Fibroblast of skin of right quadriceps (primary cell): Measurements from ENCODE around the gene OLR1.

Experiments used
- DNase-seq: peaks from one replicate; pipeline ENCODE4 v3.0.0-alpha.2; 2013

Gene OLR1

DNA sequence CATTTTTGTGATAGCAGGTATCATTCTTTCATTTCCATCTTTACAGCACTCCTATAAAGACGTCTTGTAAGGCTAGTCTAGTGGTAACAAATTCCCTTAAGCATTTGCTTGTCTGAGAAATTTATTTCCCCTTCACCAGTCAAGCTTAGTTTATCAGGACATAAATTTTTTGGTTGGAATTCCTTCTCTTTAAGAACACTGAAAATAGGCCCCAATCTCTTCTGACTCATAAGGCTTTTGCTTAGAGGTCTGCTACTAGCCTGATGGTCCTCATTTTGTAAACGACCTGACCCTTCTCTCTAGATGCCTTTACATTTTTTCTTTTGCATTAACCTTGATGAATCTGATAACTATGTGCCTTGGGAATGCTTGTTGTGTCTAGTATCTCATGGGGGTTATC is 20.3 kb downstream of the OLR1 start:
- peak; percentile 59 for DNase-seq

DNA sequence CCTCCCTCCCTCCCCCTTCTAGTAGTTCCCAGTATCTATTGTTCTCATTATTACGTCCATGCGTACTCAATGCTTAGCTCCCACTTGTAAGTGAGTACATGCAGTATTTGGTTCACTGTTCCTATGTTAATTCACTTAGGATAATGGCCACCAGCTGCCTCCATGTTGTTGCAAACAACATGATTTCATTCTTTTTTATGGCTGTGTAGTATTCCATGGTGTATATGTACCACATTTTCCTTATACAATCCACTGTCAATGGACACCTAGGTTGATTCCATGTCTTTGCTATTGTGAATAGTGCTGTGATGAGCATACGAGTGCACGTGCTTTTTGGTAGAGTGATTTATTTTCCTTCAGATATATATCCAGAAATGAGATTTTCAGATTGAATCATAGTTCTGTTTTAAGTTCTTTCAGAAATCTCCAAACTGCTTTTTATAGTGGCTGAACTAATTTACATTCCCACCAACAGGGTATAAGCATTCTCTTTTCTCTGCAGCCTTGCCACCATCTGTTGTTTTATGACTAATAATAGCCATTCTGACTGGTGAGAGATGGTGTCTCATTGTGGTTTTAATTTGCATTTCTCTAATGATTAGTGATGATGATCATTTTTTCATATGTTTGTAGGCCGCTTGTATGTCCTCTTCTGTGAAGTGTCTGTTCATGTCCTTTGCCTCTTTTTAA is 24.1 kb downstream of the OLR1 start:
- DNase-seq = peak; percentile 10

DNA sequence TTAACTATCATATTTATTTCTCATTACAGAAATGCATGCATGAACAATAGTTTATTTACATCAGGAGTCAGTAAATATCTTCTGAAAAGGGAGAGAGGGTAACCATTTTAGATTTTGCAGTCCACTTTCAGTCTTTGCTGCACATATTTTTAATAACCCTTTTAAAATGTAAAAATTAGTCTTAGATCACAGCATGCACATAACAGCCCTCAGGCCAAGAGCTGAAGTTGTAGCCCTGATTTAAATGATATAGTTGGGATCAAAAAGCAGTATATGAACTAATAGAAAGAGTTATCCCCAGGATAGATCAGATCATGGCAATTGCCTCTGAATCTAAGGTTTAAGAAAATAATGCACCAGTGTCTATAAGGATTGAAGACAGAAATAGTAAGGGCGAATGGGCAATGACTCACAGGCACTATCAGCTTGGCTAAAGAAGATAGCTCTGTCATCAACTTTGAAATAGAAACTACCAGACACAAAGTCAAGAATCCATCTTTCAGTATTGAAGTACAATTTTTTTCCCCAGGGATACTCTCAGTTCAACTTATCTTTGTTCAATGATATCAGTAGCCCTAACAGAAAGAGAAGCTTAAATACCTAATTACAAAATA is 28.8 kb downstream of the OLR1 start:
- DNase-seq = peak; percentile 12

- DNase-seq = peak; percentile 61
Measured at GRCh38 chr12:10140001-10140400, 31.9 kb downstream of the OLR1 start.

- peak; percentile 16 for DNase-seq
Measured at GRCh38 chr12:10136637-10137205, 35.2 kb downstream of the OLR1 start.

- no peak for DNase-seq
Measured at GRCh38 chr12:10135126-10135525, 36.8 kb downstream of the OLR1 start.

- no peak for DNase-seq
Measured at GRCh38 chr12:10132850-10133370, 39.0 kb downstream of the OLR1 start.

- DNase-seq = no peak
Measured at GRCh38 chr12:10131111-10131690, 40.7 kb downstream of the OLR1 start.

DNA sequence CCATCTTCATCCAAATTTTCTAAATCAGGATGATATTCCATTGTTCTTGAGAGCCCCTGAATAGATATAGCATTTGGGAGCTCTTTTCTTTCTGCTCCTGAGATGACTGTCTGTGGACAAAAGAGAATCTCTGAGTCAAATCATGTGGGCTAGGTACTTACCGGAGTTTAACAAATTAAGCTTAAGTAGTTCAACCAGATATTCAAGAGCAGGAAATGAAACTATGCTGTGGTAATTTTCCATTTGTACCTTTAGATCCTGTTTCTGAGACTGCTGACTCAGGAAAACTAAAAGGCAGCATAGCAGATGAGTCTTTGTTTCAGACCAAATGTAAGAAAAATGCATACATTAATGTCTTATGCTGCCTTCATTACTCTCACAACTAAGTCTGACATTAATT is 41.9 kb downstream of the OLR1 start, which contains the start of gene CLEC7A:
TSS of gene CLEC7A (minus strand) at position 158 of the 400 bp plus-strand sequence. CDS start at position 41, 117 bp downstream.
- no peak for DNase-seq

DNA sequence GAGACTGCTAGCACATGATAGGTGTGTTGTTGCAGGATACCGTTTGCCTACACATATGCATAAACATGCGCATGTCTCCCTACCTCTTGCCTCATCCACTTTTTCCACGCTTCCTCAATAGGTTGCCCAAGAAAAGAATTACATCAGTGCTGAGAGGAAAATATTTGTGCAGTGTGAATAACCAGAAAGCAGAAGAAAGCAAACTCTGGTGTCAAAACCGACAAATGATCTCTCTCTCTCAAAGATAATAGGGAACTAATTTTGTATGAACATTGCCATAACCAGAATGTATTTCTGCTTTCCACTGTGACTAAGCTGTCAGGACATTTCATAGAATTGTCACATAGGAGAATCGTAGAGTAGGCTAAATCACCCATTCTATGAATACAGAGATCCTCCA is 43.2 kb downstream of the OLR1 start:
- DNase-seq = no peak

GRCh38 chr12:10126413-10126812 is 45.5 kb downstream of the OLR1 start:
- DNase-seq = no peak

DNA sequence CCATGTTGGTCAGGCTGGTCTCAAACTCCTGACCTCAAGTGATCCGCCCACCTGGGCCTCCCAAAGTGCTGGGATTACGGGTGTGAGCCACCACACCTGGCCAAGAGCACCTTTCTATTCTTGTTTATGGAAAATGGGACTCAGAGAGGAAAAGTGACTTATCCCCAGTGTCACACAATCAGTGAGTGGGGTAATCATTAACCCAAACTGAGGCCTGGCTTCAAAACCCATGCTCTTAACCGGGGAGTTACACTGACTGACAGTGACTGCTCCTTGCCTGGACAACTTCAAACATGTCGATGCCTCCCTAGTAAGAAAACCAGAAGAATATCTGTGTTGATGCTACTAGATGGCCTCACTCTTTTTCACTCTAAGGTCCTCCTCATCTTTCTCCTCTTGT is 49.2 kb downstream of the OLR1 start:
- no peak for DNase-seq

GRCh38 chr12:10121278-10121677 is 50.7 kb downstream of the OLR1 start:
- DNase-seq = no peak

GRCh38 chr12:10119066-10119465 is 52.9 kb downstream of the OLR1 start:
- no peak for DNase-seq

GRCh38 chr12:10115890-10116289 is 56.0 kb downstream of the OLR1 start:
- DNase-seq = no peak

GRCh38 chr12:10115311-10115710 is 56.6 kb downstream of the OLR1 start:
- DNase-seq = no peak

DNA sequence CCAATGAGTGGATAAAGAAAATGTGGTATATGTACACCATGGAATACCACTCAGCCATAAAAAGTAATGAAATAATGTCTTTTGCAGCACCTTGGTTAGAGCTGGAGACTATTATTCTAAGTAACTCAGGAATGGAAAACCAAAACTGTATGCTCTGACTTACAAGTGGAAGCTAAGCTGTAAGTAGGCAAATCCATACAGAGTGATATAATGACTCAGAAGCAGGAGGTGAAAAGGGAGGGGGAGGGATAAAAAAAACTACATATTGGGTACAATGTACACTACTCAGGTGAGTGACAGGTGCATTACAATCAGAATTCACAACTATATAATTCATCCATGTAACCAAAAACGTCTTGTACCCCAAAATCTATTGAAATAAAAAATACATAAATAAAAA is 58.0 kb downstream of the OLR1 start:
- DNase-seq = no peak

DNA sequence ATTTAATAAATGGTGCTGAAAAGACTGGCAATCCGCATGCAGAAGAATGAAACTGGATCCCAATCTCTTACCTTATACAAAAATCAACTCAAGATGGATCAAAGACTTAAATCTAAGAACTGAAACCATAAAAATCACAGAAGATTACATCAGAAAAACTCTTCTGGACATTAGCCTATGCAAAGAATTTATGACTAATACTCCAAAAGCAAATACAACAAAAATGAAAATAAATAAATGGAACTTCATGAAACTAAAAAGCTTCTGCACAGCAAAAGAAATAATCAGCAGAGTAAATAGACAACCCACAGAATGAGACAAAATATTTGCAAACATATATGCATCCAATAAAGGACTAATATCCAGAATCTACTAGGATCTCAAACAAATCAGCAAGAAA is 58.9 kb downstream of the OLR1 start:
- no peak for DNase-seq

GRCh38 chr12:10111451-10111850 is 60.5 kb downstream of the OLR1 start:
- no peak for DNase-seq

- no peak for DNase-seq
Measured at GRCh38 chr12:10110256-10110844, 61.6 kb downstream of the OLR1 start.
